Right ventricle myocardium superior (tissue), 1 donor: ENCODE data around the gene FXR2. TPM values are rescaled to one million over a fixed set of nuclear protein-coding genes. Genes with fewer than 3 reads are reported as not detected.

ENCODE experiments used
- total RNA-seq: library from RNA; stranded (reverse); fragmentation: NEBNext Ultra II Directional; extraction: Animal tissue kit (Norgen Biotek cat#: 25700); gene quantifications from one replicate; pipeline ENCODE4 v1.2.1, GENCODE V29; 2021
- donor health status: DM: no; HTN: yes; CAD: no; lungs with severe emphysema.

FXR2 gene
- total RNA-seq, 1 donor from 2014 or later = 101 TPM

Other genes starting within 250 kb of the FXR2 start
- gene TNK1, start 233.8 kb downstream of the FXR2 start, total RNA-seq = 2.1 TPM
- 14.0 TPM for gene PLSCR3, start 220.4 kb downstream of the FXR2 start, total RNA-seq
- gene TMEM256, start 210.8 kb downstream of the FXR2 start, total RNA-seq = 61.5 TPM
- 5.8 TPM for gene NLGN2, start 207.1 kb downstream of the FXR2 start, total RNA-seq
- not detected for gene SPEM1, start 194.6 kb downstream of the FXR2 start, total RNA-seq
- gene SPEM2, start 189.3 kb downstream of the FXR2 start, total RNA-seq = not detected
- gene SPEM3, start 186.0 kb downstream of the FXR2 start, total RNA-seq = not detected
- 1.7 TPM for gene TMEM102, start 179.5 kb downstream of the FXR2 start, total RNA-seq
- gene FGF11, start 175.4 kb downstream of the FXR2 start, total RNA-seq = 9.8 TPM
- gene CHRNB1, start 169.8 kb downstream of the FXR2 start, total RNA-seq = 9.8 TPM
- gene ZBTB4, start 135.3 kb downstream of the FXR2 start, total RNA-seq = 60.3 TPM
- not detected for gene SLC35G6, start 133.5 kb downstream of the FXR2 start, total RNA-seq
- gene POLR2A, start 130.5 kb downstream of the FXR2 start, total RNA-seq = 32.9 TPM
- gene TNFSF12, start 65.8 kb downstream of the FXR2 start, total RNA-seq = 34.6 TPM
- 8.3 TPM for gene TNFSF13, start 56.1 kb downstream of the FXR2 start, total RNA-seq
- gene SENP3, start 53.0 kb downstream of the FXR2 start, total RNA-seq = 30.8 TPM
- gene CD68, start 35.3 kb downstream of the FXR2 start, total RNA-seq = 32.0 TPM
- gene MPDU1, start 31.0 kb downstream of the FXR2 start, total RNA-seq = 25.9 TPM
- 0.91 TPM for gene SOX15, start 24.8 kb downstream of the FXR2 start, total RNA-seq
- 80.0 TPM for gene SAT2, start 12.9 kb upstream of the FXR2 start, total RNA-seq
- 0.54 TPM for gene SHBG, start 15.2 kb upstream of the FXR2 start, total RNA-seq
- 3.1 TPM for gene ATP1B2, start 36.0 kb upstream of the FXR2 start, total RNA-seq
- gene TP53, start 72.6 kb upstream of the FXR2 start, total RNA-seq = 11.5 TPM
- 4.2 TPM for gene WRAP53, start 73.6 kb upstream of the FXR2 start, total RNA-seq
- gene EFNB3, start 90.3 kb upstream of the FXR2 start, total RNA-seq = 0.13 TPM
- not detected for gene DNAH2, start 102.8 kb upstream of the FXR2 start, total RNA-seq
- 27.9 TPM for gene KDM6B, start 219.3 kb upstream of the FXR2 start, total RNA-seq
- gene TMEM88, start 240.2 kb upstream of the FXR2 start, total RNA-seq = 32.4 TPM
- gene NAA38, start 242.7 kb upstream of the FXR2 start, total RNA-seq = 101 TPM
- gene CYB5D1, start 243.1 kb upstream of the FXR2 start, total RNA-seq = 24.2 TPM